Keratinocyte (primary cell): Measurements from ENCODE around the gene RNU5D-1. TPM values are rescaled to one million over a fixed set of nuclear protein-coding genes. Genes with fewer than 3 reads are reported as not detected.

ENCODE experiments used
- DNase-seq: peaks from one replicate; pipeline ENCODE4 v3.0.0-alpha.2; 2011; ENCODE audit warnings: low read depth, missing footprints, low spot score
- FAIRE-seq: peaks from 2 replicates; lab custom pipeline; 2011; peaks lifted over from hg19 to GRCh38; lab: Jason Lieb, UNC
- H2AFZ ChIP-seq: 2 replicates; pipeline ENCODE4 v1.6.0; 2012; ENCODE audit warnings: low read length, control low read depth, inconsistent platforms; ENCODE audit not compliant: control insufficient read depth
- H3K27ac ChIP-seq: 2 replicates; pipeline ENCODE4 v1.5.1; 2011; ENCODE audit warnings: low read length; ENCODE audit not compliant: control insufficient read depth, insufficient read depth
- H3K27me3 ChIP-seq: 3 replicates; pipeline ENCODE4 v1.6.0; 2011; ENCODE audit warnings: low read length; ENCODE audit not compliant: control insufficient read depth, insufficient read depth; ENCODE audit errors: extremely low read depth
- H3K36me3 ChIP-seq, 2 experiments: 2 replicates in 1 of 2; 3 replicates in 1 of 2; pipeline ENCODE4 v1.5.1; 2011; ENCODE audit warnings: low read length in 2 of 2, mild to moderate bottlenecking in 1 of 2; ENCODE audit not compliant: control insufficient read depth in 2 of 2, insufficient read depth in 2 of 2; ENCODE audit errors: extremely low read depth in 1 of 2
- H3K4me1 ChIP-seq: 3 replicates; pipeline ENCODE4 v1.5.1; 2011; ENCODE audit warnings: low read length; ENCODE audit not compliant: control insufficient read depth, insufficient read depth; ENCODE audit errors: extremely low read depth
- H3K4me2 ChIP-seq: 3 replicates; pipeline ENCODE4 v1.6.0; 2011; ENCODE audit warnings: low read depth, low read length; ENCODE audit not compliant: control insufficient read depth, insufficient read depth; ENCODE audit errors: extremely low read depth
- H3K4me3 ChIP-seq, 3 experiments: fragments of 200-600 bp in 1 of 3; sonication (generic) in 1 of 3; 2 replicates in 2 of 3; 3 replicates in 1 of 3; pipeline ENCODE4 v1.5.1; 2011 to 2016; ENCODE audit warnings: low read length in 3 of 3, mild to moderate bottlenecking in 3 of 3, control low read depth in 2 of 3, inconsistent platforms in 1 of 3, low read depth in 1 of 3, mixed read lengths in 1 of 3, mixed run types in 1 of 3, moderate library complexity in 1 of 3; ENCODE audit not compliant: control insufficient read depth in 2 of 3, insufficient read depth in 2 of 3; ENCODE audit errors: extremely low read depth in 1 of 3
- H3K79me2 ChIP-seq: 2 replicates; pipeline ENCODE4 v1.6.0; 2012; ENCODE audit warnings: low read length; ENCODE audit not compliant: control insufficient read depth, insufficient read depth
- H3K9ac ChIP-seq: 3 replicates; pipeline ENCODE4 v1.6.0; 2011; ENCODE audit warnings: low read length; ENCODE audit not compliant: control insufficient read depth, insufficient read depth; ENCODE audit errors: extremely low read depth
- H3K9me1 ChIP-seq: 3 replicates; pipeline ENCODE4 v1.6.0; 2011; ENCODE audit warnings: low read length; ENCODE audit not compliant: control insufficient read depth, insufficient read depth; ENCODE audit errors: extremely low read depth
- H3K9me3 ChIP-seq: 2 replicates; pipeline ENCODE4 v1.5.1; 2012; ENCODE audit warnings: low read depth, low read length; ENCODE audit not compliant: control insufficient read depth
- H4K20me1 ChIP-seq: 3 replicates; pipeline ENCODE4 v1.6.0; 2011; ENCODE audit warnings: low read length; ENCODE audit not compliant: control insufficient read depth, insufficient read depth; ENCODE audit errors: extremely low read depth
- CTCF ChIP-seq, 3 experiments: IDR thresholded peaks in 1 of 3; conservative IDR thresholded peaks in 1 of 3; optimal IDR thresholded peaks in 1 of 3; 2 replicates in 2 of 3; 3 replicates in 1 of 3; pipeline versions ENCODE3 to v1.5.1; 2011; ENCODE audit warnings: low read length in 3 of 3, mild to moderate bottlenecking in 3 of 3, moderate library complexity in 2 of 3, control low read depth in 1 of 3, inconsistent platforms in 1 of 3; ENCODE audit not compliant: insufficient read depth in 2 of 3; ENCODE audit errors: extremely low read depth in 1 of 3
- EZH2 ChIP-seq: IDR thresholded peaks from one replicate; pipeline ENCODE4 v1.6.1; 2012; ENCODE audit warnings: inconsistent platforms, mild to moderate bottlenecking, low read length, moderate library complexity
- dilution Hi-C: fragments of 300-500 bp; cut with MboI; formaldehyde crosslinking; loops from one replicate; pipeline ENCODE4 v1.7.0; 2020; ENCODE audit warnings: low sequenced_read_pairs; ENCODE audit not compliant: extremely low pct_ligation_motif_present
- polyA plus RNA-seq, 5 experiments: library from polyadenylated mRNA; depleted of rRNA in 3 of 5; stranded (reverse) in 3 of 5; stranded (forward) in 1 of 5; unstranded in 1 of 5; fragments of >200 nt; gene quantifications; 1 replicate in 1 of 5; 2 replicates in 3 of 5; 3 replicates in 1 of 5; pipeline versions ENCODE4 v1.2.1 to v1.2.3, GENCODE V29; 2011 to 2012; ENCODE audit warnings: missing spikeins in 2 of 5, low read depth in 1 of 5, low replicate concordance in 1 of 5

RNU5D-1 gene
- polyA plus RNA-seq, 1 donor (not counting 4 experiments of a cell fraction or from before 2014, with no cell fraction given): not detected

DNA sequence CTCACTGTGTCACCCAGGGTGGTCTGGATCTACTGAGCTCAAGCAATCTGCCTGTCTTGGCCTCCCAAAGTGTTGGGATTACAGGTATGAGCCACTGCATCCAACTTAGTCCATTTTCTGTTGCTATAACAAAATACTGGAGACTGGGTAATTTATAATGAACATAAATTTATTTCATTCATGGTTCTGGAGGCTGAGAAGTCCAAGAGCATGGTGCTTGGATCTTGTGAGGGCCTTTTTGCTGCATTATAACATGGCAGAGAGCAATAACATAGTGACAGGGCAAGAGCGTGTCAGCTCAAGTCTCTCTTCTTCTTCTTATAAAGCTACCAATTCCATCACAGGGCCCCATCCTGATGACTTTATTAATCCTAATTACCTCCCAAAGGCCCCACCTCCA lies 5.0 kb upstream of the RNU5D-1 start:
- Histone ChIP-seq H4K20me1 (no peaks in the 10 kb centered on the region), H2AFZ (no peak overlapping the region), H3K9me3 (no peaks in the 10 kb centered on the region), H3K79me2 (peaks cover 13% of the 10 kb centered on the region), H3K4me2 (no peak overlapping the region), H3K9ac (no peak overlapping the region), H3K9me1 (peaks cover 2% of the 10 kb centered on the region), H3K27ac (no peak overlapping the region), H3K27me3 (no peaks in the 10 kb centered on the region), H3K4me1 (peaks cover 8% of the 10 kb centered on the region), H3K36me3 (no peaks in the 10 kb centered on the region), H3K4me3 (no peak overlapping the region)
- dilution Hi-C loops: no loop called here
- no peak for TF ChIP-seq EZH2
- no peak for FAIRE-seq
- no peak for DNase-seq

DNA sequence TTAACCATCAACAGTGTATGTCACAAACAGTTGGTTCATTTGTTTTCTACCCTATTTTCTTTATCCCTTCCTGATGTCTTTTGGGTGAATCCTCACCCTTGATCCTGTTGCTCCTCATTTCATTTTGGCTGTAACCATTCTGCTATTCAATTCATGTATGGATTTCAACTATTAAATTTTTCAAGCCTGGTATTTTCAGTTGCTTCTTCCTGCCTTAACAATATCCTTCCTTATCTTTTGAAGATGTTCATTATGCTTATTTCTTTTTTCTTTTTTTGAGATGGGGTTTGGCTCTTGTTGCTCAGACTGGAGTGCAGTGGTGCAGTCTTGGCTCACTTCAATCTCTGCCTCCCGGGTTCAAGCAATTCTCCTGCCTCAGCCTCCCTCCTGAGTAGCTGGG lies 2.8 kb upstream of the RNU5D-1 start:
- Histone ChIP-seq H3K27ac (no peak overlapping the region), H2AFZ (no peak overlapping the region), H3K27me3 (no peaks in the 10 kb centered on the region), H3K79me2 (no peaks in the 10 kb centered on the region), H3K4me1 (peaks cover 5% of the 10 kb centered on the region), H3K4me3 (no peak overlapping the region), H4K20me1 (no peaks in the 10 kb centered on the region), H3K9ac (no peak overlapping the region), H3K4me2 (no peak overlapping the region), H3K9me1 (peaks cover 2% of the 10 kb centered on the region), H3K9me3 (no peaks in the 10 kb centered on the region), H3K36me3 (no peaks in the 10 kb centered on the region)
- no peak for FAIRE-seq
- TF ChIP-seq CTCF (optimal IDR thresholded peaks at IDR 0.05 in 1 of 3, IDR thresholded peaks at IDR 0.05 in 1 of 3, conservative IDR thresholded peaks at IDR 0.05 in 1 of 3; ENCODE audit: extremely low read depth in 1 of 3, insufficient read depth in 2 of 3, low read length in 3 of 3): no peak
- DNase-seq: no peak
- dilution Hi-C loops: no loop called here

GRCh38 chr1:44733365-44733764 lies 2.4 kb upstream of the RNU5D-1 start:
- no peak overlapping the region for H3K4me2 ChIP-seq
- FAIRE-seq: no peak
- peaks cover 5% of the 10 kb centered on the region for H3K4me1 ChIP-seq
- no peak overlapping the region for H3K9ac ChIP-seq
- peaks cover 2% of the 10 kb centered on the region for H3K9me1 ChIP-seq
- no peaks in the 10 kb centered on the region for H3K27me3 ChIP-seq
- TF ChIP-seq EZH2 (no peak), CTCF (optimal IDR thresholded peaks at IDR 0.05 in 1 of 3, IDR thresholded peaks at IDR 0.05 in 1 of 3, conservative IDR thresholded peaks at IDR 0.05 in 1 of 3; ENCODE audit: extremely low read depth in 1 of 3, insufficient read depth in 2 of 3, low read length in 3 of 3) (no peak)
- no peaks in the 10 kb centered on the region for H3K79me2 ChIP-seq
- H3K9me3 ChIP-seq: no peaks in the 10 kb centered on the region
- no peaks in the 10 kb centered on the region for H3K36me3 ChIP-seq
- DNase-seq: no peak
- H2AFZ ChIP-seq: no peak overlapping the region
- H3K27ac ChIP-seq: no peak overlapping the region
- dilution Hi-C loops: no loop called here
- no peak overlapping the region for H3K4me3 ChIP-seq
- no peaks in the 10 kb centered on the region for H4K20me1 ChIP-seq
